Measurements from ENCODE around the gene LRRK1. TPM values are rescaled to one million over a fixed set of nuclear protein-coding genes. Genes with fewer than 3 reads are reported as not detected.
"Not testable (repeated sequence)": the region's sequence is repeated elsewhere in the genome, so short reads cannot be mapped to it uniquely, and the experiment has no call there.

The LRRK1 gene
- total RNA-seq, 1 donor from 2014 or later = 21.1 TPM

- Histone ChIP-seq H3K9me3 (no peaks in the 10 kb centered on the region), H3K36me3 (no peaks in the 10 kb centered on the region), H3K27ac (peak overlapping the region; percentile 77), H3K4me3 (no peak overlapping the region), H3K4me1 (peaks cover 30% of the 10 kb centered on the region), H3K27me3 (no peaks in the 10 kb centered on the region)
- intact Hi-C loops (cut with DNase I) = no loop called here
- TF ChIP-seq CTCF (IDR thresholded peaks at IDR 0.05) = no peak
- TF ChIP-seq POLR2A (IDR thresholded peaks at IDR 0.05) = no peak
- no peak for TF ChIP-seq POLR2AphosphoS5 (IDR thresholded peaks at IDR 0.05; ENCODE audit: insufficient read depth in 1 of 2, low read depth in 1 of 2)
- no peak for DNase-seq (ENCODE audit: extremely low spot score in 2 of 2)
Observed at GRCh38 chr15:101092867-101093202, 173.7 kb downstream of the LRRK1 start.

GRCh38 chr15:101093958-101094357, 174.8 kb downstream of the LRRK1 start:
- no peak for DNase-seq (ENCODE audit: extremely low spot score in 2 of 2)
- Histone ChIP-seq H3K4me3 (no peak overlapping the region), H3K27me3 (no peaks in the 10 kb centered on the region), H3K4me1 (peaks cover 28% of the 10 kb centered on the region), H3K27ac (no peak overlapping the region), H3K9me3 (no peaks in the 10 kb centered on the region), H3K36me3 (no peaks in the 10 kb centered on the region)
- intact Hi-C loops (cut with DNase I) = no loop called here
- TF ChIP-seq POLR2AphosphoS5 (IDR thresholded peaks at IDR 0.05; ENCODE audit: insufficient read depth in 1 of 2, low read depth in 1 of 2) = no peak
- TF ChIP-seq POLR2A (IDR thresholded peaks at IDR 0.05) = no peak
- no peak for TF ChIP-seq CTCF (IDR thresholded peaks at IDR 0.05)

GRCh38 chr15:101095796-101096406, 176.7 kb downstream of the LRRK1 start:
- H3K4me1 ChIP-seq = peaks cover 20% of the 10 kb centered on the region
- intact Hi-C loops (cut with DNase I); H3K27me3 ChIP-seq; H3K36me3 ChIP-seq; DNase-seq (ENCODE audit: extremely low spot score in 2 of 2); H3K4me3 ChIP-seq; H3K27ac ChIP-seq; H3K9me3 ChIP-seq: not testable (repeated sequence)

GRCh38 chr15:101097111-101097510, 178.0 kb downstream of the LRRK1 start:
- peaks cover 8% of the 10 kb centered on the region for H3K4me1 ChIP-seq
- TF ChIP-seq POLR2AphosphoS5 (IDR thresholded peaks at IDR 0.05; ENCODE audit: insufficient read depth in 1 of 2, low read depth in 1 of 2) = no peak
- no peak for TF ChIP-seq CTCF (IDR thresholded peaks at IDR 0.05)
- TF ChIP-seq POLR2A (IDR thresholded peaks at IDR 0.05) = no peak
- no peak overlapping the region for H3K27ac ChIP-seq
- no peak for DNase-seq (ENCODE audit: extremely low spot score in 2 of 2)
- H3K4me3 ChIP-seq = no peak overlapping the region
- H3K36me3 ChIP-seq = no peaks in the 10 kb centered on the region
- no peaks in the 10 kb centered on the region for H3K27me3 ChIP-seq
- intact Hi-C loops (cut with DNase I) = no loop called here
- no peaks in the 10 kb centered on the region for H3K9me3 ChIP-seq

- Histone ChIP-seq H3K36me3 (no peaks in the 10 kb centered on the region), H3K27ac (no peak overlapping the region), H3K4me1 (no peaks in the 10 kb centered on the region), H3K9me3 (no peaks in the 10 kb centered on the region), H3K4me3 (no peak overlapping the region), H3K27me3 (no peaks in the 10 kb centered on the region)
- intact Hi-C loops (cut with DNase I) = no loop called here
- no peak for DNase-seq (ENCODE audit: extremely low spot score in 2 of 2)
- TF ChIP-seq POLR2A (IDR thresholded peaks at IDR 0.05) (no peak), POLR2AphosphoS5 (IDR thresholded peaks at IDR 0.05; ENCODE audit: insufficient read depth in 1 of 2, low read depth in 1 of 2) (no peak), CTCF (IDR thresholded peaks at IDR 0.05) (no peak)
Observed at GRCh38 chr15:101099183-101099582, 180.0 kb downstream of the LRRK1 start.
